ENCODE data around the gene SLC35F4. TPM values are rescaled to one million over a fixed set of nuclear protein-coding genes. Genes with fewer than 3 reads are reported as not detected.
"Not testable (repeated sequence)": the region's sequence is repeated elsewhere in the genome, so short reads cannot be mapped to it uniquely, and the experiment has no call there.

Gene SLC35F4
- polyA plus RNA-seq, 3 donors = 0.03 TPM; not detected in 2

- H3K27ac ChIP-seq (ENCODE audit: low read depth, low read length) = no peak overlapping the region
- 92 to 95% (median 95%) methylated on average over 1 of the region's 1 CpG for WGBS, 3 donors
These were observed 117.6 kb downstream of the SLC35F4 start for GRCh38 chr14:57748279-57748678.

DNA sequence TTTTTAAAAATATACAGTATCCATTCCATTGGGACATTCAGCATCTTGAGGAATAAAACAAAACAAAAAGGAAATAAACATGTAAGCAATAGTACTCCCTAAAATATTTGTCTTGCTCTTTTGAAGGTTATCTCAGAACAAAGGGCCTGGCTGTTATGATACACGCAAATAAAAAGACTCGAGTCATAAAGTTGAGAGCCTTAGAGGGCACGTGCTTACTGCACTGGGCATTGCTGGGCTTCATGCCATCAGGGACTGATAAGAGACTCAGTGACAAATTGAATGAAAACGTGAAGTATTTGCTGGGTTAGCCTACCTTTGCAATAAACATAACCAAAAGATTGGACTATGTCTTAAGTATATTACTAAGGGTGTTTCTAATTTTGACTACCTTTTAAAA lies 118.9 kb downstream of the SLC35F4 start:
- WGBS, 3 donors = 20 to 77% (median 59%) methylated on average over 4 of the region's 4 CpGs
- no peak overlapping the region for H3K27ac ChIP-seq (ENCODE audit: low read depth, low read length)

- 43 to 53% (median 46%) methylated on average over 1 of the region's 1 CpG for WGBS, 3 donors
- no peak overlapping the region for H3K27ac ChIP-seq (ENCODE audit: low read depth, low read length)
These were observed 119.3 kb downstream of the SLC35F4 start for GRCh38 chr14:57746563-57746962.

DNA sequence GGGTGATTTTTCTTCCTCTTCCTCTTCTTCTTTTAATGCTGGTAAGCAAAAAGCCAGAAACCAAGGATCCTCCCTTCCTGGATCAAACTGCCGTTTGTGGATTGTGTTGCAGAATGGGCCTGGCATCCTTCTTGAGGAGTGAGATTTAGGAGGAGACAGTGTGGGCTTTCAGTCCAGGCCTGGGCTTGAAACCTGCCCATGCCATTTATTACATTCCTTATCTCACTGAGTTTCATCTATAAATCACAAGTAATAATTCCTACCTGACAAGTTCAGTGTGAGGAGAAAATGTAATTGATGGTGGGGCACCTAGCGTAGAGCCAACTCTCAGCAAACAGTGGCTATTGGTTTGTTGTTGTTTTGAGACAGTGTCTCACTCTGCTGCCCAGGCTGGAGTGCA lies 126.4 kb downstream of the SLC35F4 start:
- no peak overlapping the region for H3K27ac ChIP-seq (ENCODE audit: low read depth, low read length)
- WGBS, 3 donors = 43 to 54% (median 50%) methylated on average over 2 of the region's 2 CpGs

DNA sequence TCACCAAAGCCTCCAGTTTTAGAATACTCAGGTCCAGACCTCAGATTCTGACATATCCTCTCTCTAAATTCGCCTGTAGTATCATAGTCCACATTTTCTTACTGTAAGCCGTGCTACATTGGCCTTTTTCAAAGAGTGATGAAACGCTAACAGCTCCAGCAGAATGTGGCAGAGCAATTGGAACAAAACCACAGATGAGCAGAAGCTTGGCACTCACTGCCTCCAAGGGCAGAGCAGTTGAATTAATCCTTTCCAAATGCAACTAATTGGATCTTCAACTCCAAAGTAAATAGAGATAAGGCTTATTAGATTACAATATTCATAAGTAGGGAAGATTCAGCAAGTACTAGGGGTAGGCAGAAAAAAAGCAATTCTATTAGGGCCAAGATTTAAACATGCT lies 128.3 kb downstream of the SLC35F4 start:
- H3K27ac ChIP-seq (ENCODE audit: low read depth, low read length) = no peak overlapping the region
- 63 to 72% (median 67%) methylated on average over 3 of the region's 3 CpGs for WGBS, 3 donors

- WGBS, 3 donors = 85 to 88% (median 87%) methylated on average over 4 of the region's 4 CpGs
- H3K27ac ChIP-seq (ENCODE audit: low read depth, low read length) = no peak overlapping the region
These were observed 129.5 kb downstream of the SLC35F4 start for GRCh38 chr14:57736391-57736790.

GRCh38 chr14:57735276-57735675 lies 130.6 kb downstream of the SLC35F4 start:
- no peak overlapping the region for H3K27ac ChIP-seq (ENCODE audit: low read depth, low read length)
- 81 to 87% (median 83%) methylated on average over 1 of the region's 1 CpG for WGBS, 3 donors

DNA sequence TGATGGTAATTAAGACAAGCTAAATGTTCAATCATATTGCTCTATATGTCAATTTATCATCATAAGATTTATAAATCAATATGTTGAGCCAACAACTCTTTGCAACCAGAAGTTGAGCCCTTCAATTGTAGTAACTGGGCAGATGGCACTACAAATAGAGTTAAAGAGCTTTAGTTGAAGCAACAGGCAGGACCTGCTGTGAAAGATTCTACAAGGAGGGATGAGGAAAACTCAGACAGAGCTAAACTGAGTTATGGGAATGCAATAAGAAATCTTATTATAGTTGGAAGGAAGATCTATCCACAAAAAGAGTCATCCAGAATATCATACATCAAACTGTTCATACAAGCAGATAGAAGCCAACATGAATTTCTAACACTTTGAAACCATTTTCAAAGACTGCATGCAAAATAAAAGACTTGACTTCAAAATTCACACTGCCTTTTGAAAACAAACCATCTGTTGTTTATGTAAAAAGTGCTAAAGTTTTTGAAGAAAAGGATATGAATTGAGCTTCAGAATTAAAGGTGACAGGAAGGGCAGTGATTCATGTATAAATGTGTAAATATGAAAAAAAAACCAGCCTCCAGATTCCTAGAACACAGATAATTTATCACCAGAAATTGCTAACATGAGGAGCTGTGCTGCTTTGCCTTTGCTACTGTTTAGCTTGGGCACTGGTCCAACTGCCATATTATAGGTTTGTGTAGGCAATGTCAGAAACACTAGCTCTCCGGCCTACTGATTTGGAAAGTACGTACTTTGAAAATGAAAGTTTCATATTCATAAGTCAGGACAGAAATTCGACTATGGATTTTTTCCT lies 133.2 kb downstream of the SLC35F4 start:
- WGBS, 3 donors = 14 to 32% (median 29%) methylated on average over 3 of the region's 3 CpGs
- H3K27ac ChIP-seq (ENCODE audit: low read depth, low read length) = no peak overlapping the region

DNA sequence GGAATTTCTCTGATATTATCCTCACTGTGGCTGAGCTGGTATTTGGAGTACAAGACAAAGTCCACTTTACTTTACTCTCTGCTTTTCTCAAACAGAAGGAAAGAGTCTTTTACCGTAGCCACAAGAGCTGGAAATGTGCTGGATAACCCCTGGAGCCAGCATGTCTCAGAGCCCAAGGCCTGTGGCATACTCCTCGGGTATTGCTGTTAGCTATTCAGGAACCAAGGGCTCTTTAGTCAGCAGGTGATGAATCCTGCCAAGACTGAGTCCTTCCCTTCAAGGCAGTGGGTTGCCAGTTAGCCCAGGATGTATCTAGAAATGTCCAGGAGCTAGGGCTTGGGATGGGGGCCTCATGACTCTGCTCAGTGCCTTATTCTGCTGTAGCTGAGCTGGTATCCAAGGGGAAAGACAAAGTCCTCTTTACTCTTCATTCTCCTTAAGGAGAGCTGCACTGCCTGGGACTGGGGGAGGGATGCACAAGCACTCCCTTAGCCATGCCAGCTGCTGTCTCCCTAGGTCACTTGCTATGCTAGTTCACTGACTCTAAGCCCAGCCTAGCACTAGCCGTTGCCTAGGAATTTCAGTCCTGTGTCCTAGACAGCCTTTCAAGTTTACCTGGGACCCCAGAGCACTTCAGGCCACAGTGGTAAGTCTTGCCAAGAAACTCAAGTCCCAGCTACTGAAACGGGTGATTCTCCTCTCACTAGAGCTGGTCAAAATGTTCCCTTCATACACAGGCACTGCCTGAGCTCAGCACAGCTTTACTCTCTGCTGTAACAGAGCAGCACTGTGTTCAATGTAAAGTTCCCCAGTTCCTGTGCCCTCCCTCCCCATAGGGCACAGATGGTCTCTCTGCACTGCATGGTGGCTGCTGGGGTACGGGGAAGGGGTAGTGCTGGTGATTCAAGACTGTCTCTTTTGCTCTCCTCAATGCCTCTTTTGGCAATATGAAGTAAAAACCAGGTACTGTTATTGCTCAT lies 136.4 kb downstream of the SLC35F4 start:
- H3K27ac ChIP-seq (ENCODE audit: low read depth, low read length) = no peak overlapping the region
- WGBS, 3 donors = 59 to 62% (median 61%) methylated on average over 5 of the region's 5 CpGs

GRCh38 chr14:57725399-57726077 lies 140.4 kb downstream of the SLC35F4 start:
- 69 to 77% (median 74%) methylated on average over 2 of the region's 2 CpGs for WGBS, 3 donors
- no peak overlapping the region for H3K27ac ChIP-seq (ENCODE audit: low read depth, low read length)

GRCh38 chr14:57722141-57722540 lies 143.8 kb downstream of the SLC35F4 start:
- H3K27ac ChIP-seq (ENCODE audit: low read depth, low read length) = not testable (repeated sequence)

DNA sequence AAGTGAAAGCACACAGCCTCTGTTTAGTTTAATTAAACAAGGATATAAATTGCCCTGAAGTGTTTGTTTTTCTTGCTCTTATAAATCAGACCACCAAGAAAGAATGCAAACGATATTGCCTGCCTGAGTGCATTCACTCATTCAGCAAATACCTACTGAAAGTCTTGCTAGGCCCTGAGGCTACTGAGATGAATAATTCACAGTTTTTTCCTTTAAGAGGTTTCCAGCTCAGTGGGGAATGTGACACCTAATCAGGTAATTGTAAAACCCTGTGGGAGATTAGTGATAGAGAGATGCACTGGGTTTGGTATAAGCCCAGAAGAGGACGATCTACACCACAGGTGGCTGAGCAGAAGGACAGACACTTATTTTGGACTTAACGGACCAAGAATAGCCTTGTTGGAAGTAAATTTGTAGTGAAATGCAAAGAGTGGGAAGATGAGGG lies 151.4 kb downstream of the SLC35F4 start:
- WGBS, 3 donors = 15 to 20% (median 18%) methylated on average over 3 of the region's 3 CpGs
- no peak overlapping the region for H3K27ac ChIP-seq (ENCODE audit: low read depth, low read length)

- WGBS, 3 donors = 71 to 79% (median 71%) methylated on average over 3 of the region's 3 CpGs
- no peak overlapping the region for H3K27ac ChIP-seq (ENCODE audit: low read depth, low read length)
These were observed 153.2 kb downstream of the SLC35F4 start for GRCh38 chr14:57712698-57713097.

GRCh38 chr14:57712102-57712501 lies 153.8 kb downstream of the SLC35F4 start:
- no peak overlapping the region for H3K27ac ChIP-seq (ENCODE audit: low read depth, low read length)
- WGBS, 3 donors = 25 to 54% (median 48%) methylated on average over 3 of the region's 3 CpGs

GRCh38 chr14:57709909-57710308 lies 156.0 kb downstream of the SLC35F4 start:
- 49 to 57% (median 52%) methylated on average over 2 of the region's 2 CpGs for WGBS, 3 donors
- no peak overlapping the region for H3K27ac ChIP-seq (ENCODE audit: low read depth, low read length)

DNA sequence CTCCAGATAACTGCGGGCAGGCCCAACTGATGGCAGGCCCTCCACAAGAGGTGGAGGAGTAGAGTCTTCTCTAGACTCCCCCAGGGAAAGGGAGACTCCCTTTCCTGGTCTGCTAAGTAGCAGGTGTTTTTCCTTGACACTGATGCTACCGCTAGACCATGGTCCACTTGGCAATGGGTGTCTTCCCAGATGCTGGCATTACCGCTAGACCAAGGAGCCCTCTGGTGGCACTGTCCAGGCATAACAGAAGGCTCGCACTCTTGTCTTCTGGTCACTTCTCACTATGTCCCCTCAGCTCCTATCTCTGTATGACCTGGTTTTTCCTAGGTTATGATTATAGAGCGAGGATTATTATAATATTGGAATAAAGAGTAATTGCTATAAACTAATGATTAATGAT lies 156.8 kb downstream of the SLC35F4 start:
- not testable (repeated sequence) for H3K27ac ChIP-seq (ENCODE audit: low read depth, low read length)
- WGBS, 3 donors = 90 to 93% (median 91%) methylated on average over 5 of the region's 5 CpGs

- no peak overlapping the region for H3K27ac ChIP-seq (ENCODE audit: low read depth, low read length)
- WGBS, 3 donors = 48 to 60% (median 53%) methylated on average over 5 of the region's 5 CpGs
These were observed 158.7 kb downstream of the SLC35F4 start for GRCh38 chr14:57707219-57707618.

- 90 to 95% (median 92%) methylated on average over 1 of the region's 1 CpG for WGBS, 3 donors
- no peak overlapping the region for H3K27ac ChIP-seq (ENCODE audit: low read depth, low read length)
These were observed 161.1 kb downstream of the SLC35F4 start for GRCh38 chr14:57704763-57705162.

GRCh38 chr14:57699947-57700346 lies 165.9 kb downstream of the SLC35F4 start:
- no peak overlapping the region for H3K27ac ChIP-seq (ENCODE audit: low read depth, low read length)
- WGBS, 3 donors = 42 to 69% (median 65%) methylated on average over 3 of the region's 3 CpGs

All from adipose tissue (tissue), 3 donors.